Measurements from ENCODE around the gene UTP4. TPM values are rescaled to one million over a fixed set of nuclear protein-coding genes. Genes with fewer than 3 reads are reported as not detected.
A peak's percentile ranks its signal among the peaks of the same experiment; 100 is the strongest.

Gene UTP4
- total and polyA plus RNA-seq, 2 of the 8 experiments (the other 6 are each of a cell fraction or from before 2014, with no cell fraction given), result 101 to 118 TPM

DNA sequence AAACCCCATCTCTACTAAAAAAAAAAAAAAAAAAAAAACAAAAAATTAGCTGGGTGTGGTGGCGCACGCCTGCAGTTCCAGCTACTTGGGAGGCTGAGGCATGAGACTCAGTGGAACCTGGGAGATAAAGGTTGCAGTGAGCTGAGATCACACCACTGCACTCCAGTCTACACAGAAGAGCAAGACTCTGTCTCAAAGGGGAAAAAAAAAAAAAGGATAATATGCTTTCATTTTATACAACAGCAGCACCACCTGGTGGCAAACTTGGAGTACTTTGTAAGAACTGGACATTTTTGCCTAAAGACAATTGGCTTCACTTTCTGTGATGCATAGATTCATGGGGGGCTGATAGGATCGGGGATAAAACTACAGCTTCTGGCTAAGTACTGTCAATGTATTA lies 8.5 kb upstream of the UTP4 start:
- Histone ChIP-seq H3K18ac (ENCODE audit: extremely low read depth, low read length) (no peak overlapping the region), H2AFZ (ENCODE audit: low read length) (no peak overlapping the region), H3K27me3 (replicated peaks in 1 of 4; ENCODE audit: control insufficient read depth in 3 of 4, extremely low read depth in 1 of 4, insufficient read depth in 3 of 4, low read length in 3 of 4) (no peaks in the 10 kb centered on the region), H3K4me2 (ENCODE audit: insufficient read depth in 1 of 2, low read depth in 2 of 2, low read length in 2 of 2) (no peak overlapping the region), H3K56ac (replicated peaks; ENCODE audit: insufficient read length, low read depth, low read length) (no peak overlapping the region), H4K8ac (ENCODE audit: extremely low read depth, insufficient read depth, low read length) (no peak overlapping the region), H4K5ac (ENCODE audit: insufficient read length, low read depth, low read length) (no peak overlapping the region), H3K9ac (replicated peaks in 1 of 4; ENCODE audit: extremely low read depth in 1 of 4, low read depth in 3 of 4, low read length in 3 of 4) (no peak overlapping the region), H3K36me3 (ENCODE audit: control insufficient read depth in 2 of 4, insufficient read depth in 4 of 4, low read length in 3 of 4) (peaks cover 0 to 28% (median 13%) of the 10 kb centered on the region in 4 experiments; a peak in 6 of 8 replicates), H3K79me2 (ENCODE audit: control insufficient read depth in 1 of 2, insufficient read depth in 2 of 2, low read length in 2 of 2) (peaks cover 0 to 34% of the 10 kb centered on the region in 2 experiments; a peak in 2 of 4 replicates), H3K4me3 (ENCODE audit: extremely low read depth in 1 of 4, insufficient read depth in 2 of 4, low read depth in 3 of 4, low read length in 4 of 4) (no peak overlapping the region), H2BK120ac (replicated peaks; ENCODE audit: low read depth, low read length) (no peak overlapping the region), H3K9me3 (ENCODE audit: insufficient read depth in 2 of 2, low read depth in 1 of 2, low read length in 1 of 2) (no peaks in the 10 kb centered on the region), H3K79me1 (ENCODE audit: low read depth, low read length) (peaks cover 5% of the 10 kb centered on the region), H2BK5ac (ENCODE audit: low read depth, low read length) (no peak overlapping the region), H2AK5ac (ENCODE audit: low read depth, low read length) (no peak overlapping the region), H2BK12ac (ENCODE audit: low read depth, low read length) (no peak overlapping the region), H3K4me1 (replicated peaks in 1 of 4; ENCODE audit: control insufficient read depth in 3 of 4, insufficient read depth in 4 of 4, low read length in 3 of 4) (no peaks in the 10 kb centered on the region), H3K14ac (ENCODE audit: insufficient read length) (no peak overlapping the region), H3K23me2 (ENCODE audit: low read depth, low read length) (no peaks in the 10 kb centered on the region), H4K91ac (replicated peaks; ENCODE audit: insufficient read length, low read length) (no peak overlapping the region), H3K4ac (replicated peaks; ENCODE audit: insufficient read length, low read depth, low read length) (no peak overlapping the region), H3K27ac (ENCODE audit: low read depth, low read length) (no peak overlapping the region), H4K20me1 (replicated peaks in 1 of 2; ENCODE audit: control insufficient read depth in 1 of 2, insufficient read depth in 2 of 2, low read length in 2 of 2) (peaks cover 0 to 6% of the 10 kb centered on the region in 2 experiments), H2BK15ac (ENCODE audit: low read length) (no peak overlapping the region), H3K23ac (ENCODE audit: insufficient read length) (no peak overlapping the region), H2BK20ac (ENCODE audit: low read length) (no peak overlapping the region)
- TF ChIP-seq, protein P1, sequence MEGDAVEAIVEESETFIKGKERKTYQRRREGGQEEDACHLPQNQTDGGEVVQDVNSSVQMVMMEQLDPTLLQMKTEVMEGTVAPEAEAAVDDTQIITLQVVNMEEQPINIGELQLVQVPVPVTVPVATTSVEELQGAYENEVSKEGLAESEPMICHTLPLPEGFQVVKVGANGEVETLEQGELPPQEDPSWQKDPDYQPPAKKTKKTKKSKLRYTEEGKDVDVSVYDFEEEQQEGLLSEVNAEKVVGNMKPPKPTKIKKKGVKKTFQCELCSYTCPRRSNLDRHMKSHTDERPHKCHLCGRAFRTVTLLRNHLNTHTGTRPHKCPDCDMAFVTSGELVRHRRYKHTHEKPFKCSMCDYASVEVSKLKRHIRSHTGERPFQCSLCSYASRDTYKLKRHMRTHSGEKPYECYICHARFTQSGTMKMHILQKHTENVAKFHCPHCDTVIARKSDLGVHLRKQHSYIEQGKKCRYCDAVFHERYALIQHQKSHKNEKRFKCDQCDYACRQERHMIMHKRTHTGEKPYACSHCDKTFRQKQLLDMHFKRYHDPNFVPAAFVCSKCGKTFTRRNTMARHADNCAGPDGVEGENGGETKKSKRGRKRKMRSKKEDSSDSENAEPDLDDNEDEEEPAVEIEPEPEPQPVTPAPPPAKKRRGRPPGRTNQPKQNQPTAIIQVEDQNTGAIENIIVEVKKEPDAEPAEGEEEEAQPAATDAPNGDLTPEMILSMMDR (IDR thresholded peaks at IDR 0.05; ENCODE audit: control extremely low read depth in 1 of 3, insufficient read depth in 1 of 3, low read depth in 1 of 3, low read length in 3 of 3), result peak in 2 of 3 experiments; percentile 68; a peak in 3 of 4 replicates
- TF ChIP-seq RAD21 (IDR thresholded peaks at IDR 0.05 in 1 of 2, conservative IDR thresholded peaks at IDR 0.05 in 1 of 2; ENCODE audit: low read depth in 2 of 2, low read length in 2 of 2) (peak; percentile 81 to 85), GABPA (IDR thresholded peaks at IDR 0.05; ENCODE audit: borderline replicate concordance, insufficient read depth, low read length) (no peak)
- DNase-seq (ENCODE audit: low read depth in 1 of 2, low spot score in 2 of 2), result no peak
- peak; percentile 77 for FAIRE-seq
- CTCF ChIA-PET (ENCODE audit: partially characterized antibody), result interaction anchor here (0.6 to 12.3 kb wide), 60 partner anchors 9 to 1627 kb away, joined by 3 to 174 read pairs (median 4); partner anchors contain the start of genes CHTF8, NIP7 and UTP4
- 92% methylated on average over 3 of the region's 3 CpGs; no CpG with 5 or more reads in 1 of the 2 experiments for WGBS, 2 experiments (ENCODE audit: extremely low coverage in 1 of 2, insufficient coverage in 1 of 2, insufficient read length in 1 of 2, insufficient replicate concordance in 2 of 2, low coverage in 1 of 2, low lambda C conversion rate in 2 of 2, missing lambda C conversion rate in 1 of 2)
- POLR2A ChIA-PET (ENCODE audit: partially characterized antibody), result interaction anchor here (0.7 to 3.4 kb wide), 7 partner anchors 9 to 277 kb away, joined by 3 to 14 read pairs (median 4); partner anchors contain the start of genes CHTF8 and UTP4

Measured in H1 (cell line).